ENCODE measurements around the gene BCL7A.

BCL7A gene

DNA sequence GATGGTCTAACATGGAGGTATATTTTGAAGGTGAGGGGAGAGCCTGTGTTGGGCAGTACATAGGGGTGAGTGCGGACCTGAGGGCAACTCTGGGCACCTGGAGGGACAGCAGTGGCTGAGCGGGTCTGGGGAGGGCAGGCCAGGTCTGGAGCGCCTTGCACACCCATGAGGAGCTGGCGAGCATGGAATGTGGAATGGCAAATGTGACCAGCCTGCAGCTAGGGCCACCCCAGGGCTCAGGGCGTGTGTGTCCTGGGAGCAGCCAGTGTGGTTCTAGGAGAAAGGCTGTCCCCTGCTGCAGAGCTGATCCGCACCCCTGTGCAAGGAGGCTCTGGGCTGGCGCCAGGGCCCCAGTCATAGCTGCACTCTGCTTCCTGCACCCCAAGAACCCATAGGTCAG lies 24.5 kb downstream of the BCL7A start:
- H3K4me3 ChIP-seq (ENCODE audit: low read depth, low read length): no peak overlapping the region
- TF ChIP-seq, protein P1, sequence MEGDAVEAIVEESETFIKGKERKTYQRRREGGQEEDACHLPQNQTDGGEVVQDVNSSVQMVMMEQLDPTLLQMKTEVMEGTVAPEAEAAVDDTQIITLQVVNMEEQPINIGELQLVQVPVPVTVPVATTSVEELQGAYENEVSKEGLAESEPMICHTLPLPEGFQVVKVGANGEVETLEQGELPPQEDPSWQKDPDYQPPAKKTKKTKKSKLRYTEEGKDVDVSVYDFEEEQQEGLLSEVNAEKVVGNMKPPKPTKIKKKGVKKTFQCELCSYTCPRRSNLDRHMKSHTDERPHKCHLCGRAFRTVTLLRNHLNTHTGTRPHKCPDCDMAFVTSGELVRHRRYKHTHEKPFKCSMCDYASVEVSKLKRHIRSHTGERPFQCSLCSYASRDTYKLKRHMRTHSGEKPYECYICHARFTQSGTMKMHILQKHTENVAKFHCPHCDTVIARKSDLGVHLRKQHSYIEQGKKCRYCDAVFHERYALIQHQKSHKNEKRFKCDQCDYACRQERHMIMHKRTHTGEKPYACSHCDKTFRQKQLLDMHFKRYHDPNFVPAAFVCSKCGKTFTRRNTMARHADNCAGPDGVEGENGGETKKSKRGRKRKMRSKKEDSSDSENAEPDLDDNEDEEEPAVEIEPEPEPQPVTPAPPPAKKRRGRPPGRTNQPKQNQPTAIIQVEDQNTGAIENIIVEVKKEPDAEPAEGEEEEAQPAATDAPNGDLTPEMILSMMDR (IDR thresholded peaks at IDR 0.05; ENCODE audit: control insufficient read depth, extremely low read depth, insufficient read depth): no peak
- DNase-seq (ENCODE audit: low read depth): no peak

DNA sequence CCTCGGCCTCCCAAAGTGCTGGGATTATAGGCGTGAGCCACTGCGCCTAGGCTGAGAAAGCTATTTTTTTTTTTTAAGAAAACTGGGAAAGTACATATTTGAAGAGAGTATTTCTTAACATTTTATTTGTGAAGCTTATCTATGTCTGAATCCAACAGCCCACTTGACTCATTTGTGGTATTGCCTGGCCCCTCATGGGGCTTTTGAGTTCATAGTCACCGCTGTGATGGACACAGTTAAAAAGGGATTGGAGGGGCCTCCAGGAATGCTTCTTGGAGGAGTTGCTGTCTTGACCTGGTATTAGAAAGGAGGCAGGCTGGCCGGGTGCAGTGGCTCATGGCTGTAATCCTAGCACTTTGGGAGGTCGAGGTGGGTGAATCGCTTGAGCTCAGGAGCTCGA lies 26.5 kb downstream of the BCL7A start:
- no peak overlapping the region for H3K4me3 ChIP-seq (ENCODE audit: low read depth, low read length)
- TF ChIP-seq, protein P1 (IDR thresholded peaks at IDR 0.05; ENCODE audit: control insufficient read depth, extremely low read depth, insufficient read depth): no peak
- no peak for DNase-seq (ENCODE audit: low read depth)

DNA sequence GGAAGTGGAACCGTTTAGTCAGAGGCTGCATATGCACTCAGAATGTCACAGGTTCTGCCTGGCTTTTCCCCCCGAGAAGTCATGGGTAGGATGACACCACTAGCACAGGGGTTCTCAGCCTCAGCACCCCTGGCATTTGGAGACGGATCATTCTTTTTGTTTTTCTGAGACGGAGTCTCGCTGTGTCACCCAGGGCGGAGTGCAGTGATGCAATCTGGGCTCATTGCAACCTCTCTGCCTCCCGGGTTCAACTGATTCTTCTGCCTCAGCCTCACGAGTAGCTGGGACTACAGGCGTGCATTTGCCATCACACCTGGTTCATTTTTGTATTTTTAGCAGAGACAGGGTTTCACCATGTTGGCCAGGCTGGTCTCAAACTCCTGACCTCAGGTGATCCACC lies 28.1 kb downstream of the BCL7A start:
- TF ChIP-seq, protein P1 (IDR thresholded peaks at IDR 0.05; ENCODE audit: control insufficient read depth, extremely low read depth, insufficient read depth): no peak
- no peak overlapping the region for H3K4me3 ChIP-seq (ENCODE audit: low read depth, low read length)
- DNase-seq (ENCODE audit: low read depth): no peak

DNA sequence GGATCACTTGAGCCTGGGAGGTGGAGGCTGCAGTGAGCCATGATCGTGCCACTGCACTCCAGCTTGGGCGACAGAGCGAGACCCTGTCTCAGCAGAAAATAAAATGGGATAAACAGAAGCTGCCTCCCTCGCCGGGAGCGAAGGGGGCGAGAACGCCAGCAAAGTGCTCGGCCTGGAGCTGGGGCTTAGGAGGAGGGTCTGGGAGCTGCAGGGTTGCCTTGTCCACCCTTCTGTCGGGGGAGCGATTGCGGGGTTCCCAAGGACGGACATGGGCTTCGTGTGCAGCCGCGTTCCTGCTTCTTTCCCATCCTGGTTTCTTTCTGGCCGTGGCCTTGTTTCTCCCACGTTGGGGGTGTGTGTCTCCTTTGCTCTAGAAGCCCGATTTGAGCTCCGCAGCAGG lies 29.0 kb downstream of the BCL7A start:
- TF ChIP-seq, protein P1 (IDR thresholded peaks at IDR 0.05; ENCODE audit: control insufficient read depth, extremely low read depth, insufficient read depth): no peak
- DNase-seq (ENCODE audit: low read depth): no peak
- H3K4me3 ChIP-seq (ENCODE audit: low read depth, low read length): no peak overlapping the region

DNA sequence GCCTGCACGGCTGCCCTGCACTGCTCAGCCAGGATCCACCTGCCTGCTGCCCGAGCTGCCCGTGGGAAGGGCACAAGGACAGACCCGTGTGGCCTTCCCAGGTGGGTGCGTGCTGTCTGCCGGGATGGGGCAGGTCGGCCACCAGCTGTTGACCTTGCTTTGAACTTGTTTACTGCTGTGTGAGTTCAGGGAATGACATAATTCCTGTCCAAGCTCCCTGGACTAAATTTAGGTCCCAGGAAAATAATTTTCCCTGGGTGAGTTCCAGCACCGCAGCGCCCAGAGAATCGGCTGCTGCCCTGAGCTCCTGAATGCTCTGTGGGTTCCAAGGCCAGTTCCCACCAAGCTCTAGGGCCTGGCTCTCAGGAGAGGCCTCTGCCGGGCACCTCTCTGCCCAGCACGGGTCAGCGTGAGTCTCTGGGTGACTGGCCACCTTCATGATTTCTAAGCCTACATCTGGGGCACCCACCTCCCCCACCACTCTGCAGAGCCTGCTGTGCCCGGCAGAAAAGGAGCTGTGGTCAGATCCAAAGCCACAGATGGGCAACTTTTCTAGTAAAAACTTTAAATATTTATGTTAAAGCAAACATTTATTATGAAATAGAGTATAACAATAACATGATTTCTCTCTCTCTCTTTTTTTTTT lies 29.7 kb downstream of the BCL7A start:
- no peak for DNase-seq (ENCODE audit: low read depth)
- H3K4me3 ChIP-seq (ENCODE audit: low read depth, low read length): no peak overlapping the region
- TF ChIP-seq, protein P1 (IDR thresholded peaks at IDR 0.05; ENCODE audit: control insufficient read depth, extremely low read depth, insufficient read depth): no peak

DNA sequence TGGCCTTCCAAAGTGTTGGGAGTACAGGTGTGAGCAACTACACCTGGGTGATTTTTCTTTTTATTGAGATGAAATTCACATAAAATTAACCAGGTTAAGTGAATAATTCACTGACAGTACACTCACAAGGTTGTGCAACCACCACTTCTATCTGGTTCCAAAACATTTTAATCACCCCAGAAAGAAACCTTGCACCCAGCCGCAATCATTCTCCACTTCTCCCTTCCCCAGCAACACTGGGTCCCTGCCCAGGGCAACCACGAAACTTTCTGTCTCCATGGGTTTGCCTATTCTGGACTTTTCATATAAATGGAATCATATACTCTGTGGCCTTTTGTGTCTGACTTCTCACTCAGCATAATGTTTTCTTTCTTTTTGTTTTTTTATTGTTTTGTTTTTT lies 30.6 kb downstream of the BCL7A start:
- DNase-seq (ENCODE audit: low read depth): no peak
- H3K4me3 ChIP-seq (ENCODE audit: low read depth, low read length): no peak overlapping the region
- TF ChIP-seq, protein P1 (IDR thresholded peaks at IDR 0.05; ENCODE audit: control insufficient read depth, extremely low read depth, insufficient read depth): no peak
